HepG2 (cell line): ENCODE data around the gene OPRM1. TPM values are rescaled to one million over a fixed set of nuclear protein-coding genes. Genes with fewer than 3 reads are reported as not detected.

Experiments used
- ATAC-seq: fragments of 200-7000 bp; cut with Tn5 transposase; 3 replicates; pipeline ENCODE4 v1.9.1; 2020; ENCODE audit warnings: mild to moderate bottlenecking, moderate library complexity
- BruUV-seq: library from RNA; stranded (reverse); fragments of 400-500 nt; replicated peaks from 2 replicates; lab custom pipeline; 2021; lab: Mats Ljungman, UMichigan
- CTCF ChIA-PET: fragments of 300-600 bp; formaldehyde crosslinking; extraction: SDS; loops from one replicate; lab custom pipeline; 2021; ENCODE audit warnings: low total read pairs, inconsistent platforms, low intra/inter-chr PET ratio; lab: Yijun Ruan, JAX
- POLR2A ChIA-PET: fragments of 350-600 bp; sonication (Branson Sonifier 250); formaldehyde crosslinking; loops from one replicate; lab custom pipeline; 2020; ENCODE audit warnings: antibody characterized with exemption, inconsistent platforms; lab: Yijun Ruan, JAX
- DNase-seq: peaks from one replicate; pipeline ENCODE4 v3.0.0-alpha.2; 2015; ENCODE audit warnings: low spot score
- FAIRE-seq: peaks from 3 replicates; lab custom pipeline; 2011; peaks lifted over from hg19 to GRCh38; lab: Jason Lieb, UNC
- H2AFZ ChIP-seq: one replicate; pipeline ENCODE4 v1.6.1; 2011; ENCODE audit warnings: low read length, inconsistent platforms
- H3K27ac ChIP-seq: fragments of 300-600 bp; 3 replicates; pipeline ENCODE4 v1.8.0; 2011; ENCODE audit warnings: mixed run types, mild to moderate bottlenecking, mixed read lengths, low read length, inconsistent platforms; ENCODE audit not compliant: insufficient read depth; ENCODE audit errors: extremely low read length
- H3K27me3 ChIP-seq, 2 experiments: fragments of 200-600 bp in 1 of 2; 2 replicates in 1 of 2; 3 replicates in 1 of 2; pipeline versions ENCODE4 v1.6.0 to v1.8.0; 2011; ENCODE audit warnings: low read length in 2 of 2, mild to moderate bottlenecking in 2 of 2, moderate library complexity in 2 of 2, inconsistent platforms in 1 of 2; ENCODE audit not compliant: insufficient read depth in 2 of 2, control insufficient read depth in 1 of 2
- H3K36me3 ChIP-seq, 2 experiments: fragments of 200-600 bp in 1 of 2; replicated peaks in 1 of 2; 2 replicates in 1 of 2; 3 replicates in 1 of 2; pipeline versions ENCODE4 v1.5.1 to v1.8.0; 2011; ENCODE audit warnings: low read length in 2 of 2, inconsistent platforms in 1 of 2; ENCODE audit not compliant: insufficient read depth in 2 of 2, control insufficient read depth in 1 of 2
- H3K4me1 ChIP-seq: 2 replicates; pipeline ENCODE4 v1.5.1; 2012; ENCODE audit warnings: low read length, inconsistent platforms; ENCODE audit not compliant: insufficient read depth
- H3K4me2 ChIP-seq: 2 replicates; pipeline ENCODE4 v1.6.0; 2011; ENCODE audit warnings: low read depth, low read length, inconsistent platforms
- H3K4me3 ChIP-seq, 3 experiments: fragments of 200-600 bp in 1 of 3; sonication (generic), shearing (Covaris generic) in 1 of 3; replicated peaks in 1 of 3; 2 replicates each; pipeline ENCODE4 v1.5.1; 2011 to 2016; ENCODE audit warnings: low read length in 3 of 3, inconsistent platforms in 2 of 3, low read depth in 2 of 3, mild to moderate bottlenecking in 2 of 3, control low read depth in 1 of 3, mixed read lengths in 1 of 3; ENCODE audit not compliant: insufficient read depth in 1 of 3
- H3K79me2 ChIP-seq: one replicate; pipeline ENCODE4 v1.6.1; 2011; ENCODE audit warnings: low read length, inconsistent platforms; ENCODE audit not compliant: insufficient read depth
- H3K9ac ChIP-seq: 2 replicates; pipeline ENCODE4 v1.6.0; 2011; ENCODE audit warnings: mild to moderate bottlenecking, low read depth, low read length, inconsistent platforms; ENCODE audit not compliant: insufficient read depth
- H3K9me3 ChIP-seq: 2 replicates; pipeline ENCODE4 v1.5.1; 2012; ENCODE audit warnings: mild to moderate bottlenecking, low read length
- H4K20me1 ChIP-seq: 2 replicates; pipeline ENCODE4 v1.6.0; 2011; ENCODE audit warnings: inconsistent platforms, mild to moderate bottlenecking, low read length, moderate library complexity; ENCODE audit not compliant: insufficient read depth
- AGO2 ChIP-seq: fragments of 200-400 bp; formaldehyde crosslinking; optimal IDR thresholded peaks from 2 replicates; pipeline ENCODE3; 2017; ENCODE audit warnings: mild to moderate bottlenecking, low read depth, low read length, moderate library complexity
- ATF1 ChIP-seq: IDR thresholded peaks from 2 replicates; pipeline ENCODE4 v1.6.1; 2016; ENCODE audit warnings: mild to moderate bottlenecking, control low read depth
- CENPT ChIP-seq: sonication (generic); formaldehyde crosslinking; IDR thresholded peaks from 2 replicates; pipeline ENCODE4 v1.8.0; 2022; ENCODE audit warnings: low read depth, mild to moderate bottlenecking, moderate library complexity, missing genetic modification reagents
- DZIP1 ChIP-seq: sonication (generic); formaldehyde crosslinking; IDR thresholded peaks from 2 replicates; pipeline ENCODE4 v1.5.0; 2020; ENCODE audit warnings: mild to moderate bottlenecking, missing genetic modification reagents
- HMGXB3 ChIP-seq: sonication (generic); formaldehyde crosslinking; IDR thresholded peaks from 2 replicates; pipeline ENCODE4 v1.4.0; 2020; ENCODE audit warnings: missing genetic modification reagents, borderline replicate concordance
- IKZF5 ChIP-seq: IDR thresholded peaks from 2 replicates; pipeline ENCODE4 v1.6.1; 2018; ENCODE audit warnings: missing genetic modification reagents, mild to moderate bottlenecking, missing compliant biosample characterization
- NCOR1 ChIP-seq: fragments of 200-600 bp; sonication (generic); IDR thresholded peaks from 2 replicates; pipeline ENCODE4 v1.7.0; 2017; ENCODE audit warnings: antibody characterized with exemption, low read length, borderline replicate concordance
- TCF7 ChIP-seq: sonication (generic); IDR thresholded peaks from 2 replicates; pipeline ENCODE4 v1.6.1; 2016; ENCODE audit warnings: antibody characterized with exemption, low read depth
- ZBTB46 ChIP-seq: sonication (generic); formaldehyde crosslinking; IDR thresholded peaks from 2 replicates; pipeline ENCODE4 v1.4.0; 2020; ENCODE audit warnings: mild to moderate bottlenecking, missing genetic modification reagents, borderline replicate concordance
- ZNF501 ChIP-seq: sonication (generic); formaldehyde crosslinking; IDR thresholded peaks from 2 replicates; pipeline ENCODE4 v1.5.1; 2020; ENCODE audit warnings: mild to moderate bottlenecking, moderate library complexity, missing genetic modification reagents
- ZNF543 ChIP-seq: sonication (generic); formaldehyde crosslinking; IDR thresholded peaks from 2 replicates; pipeline ENCODE4 v1.4.0; 2020; ENCODE audit warnings: mild to moderate bottlenecking, missing genetic modification reagents
- ZNF670 ChIP-seq: sonication (generic); formaldehyde crosslinking; IDR thresholded peaks from 2 replicates; pipeline ENCODE4 v1.8.0; 2022; ENCODE audit warnings: mild to moderate bottlenecking, missing genetic modification reagents, borderline replicate concordance
- in situ Hi-C: cut with HindIII; loops from 2 replicates; pipeline ENCODE4 v1.10.0; 2017; ENCODE audit warnings: low pct_unique_long_range_greater_than_20kb; ENCODE audit not compliant: extremely low pct_ligation_motif_present
- intact Hi-C: fragments of 100-400 bp; cut with micrococcal nuclease; formaldehyde crosslinking; loops from one replicate; pipeline ENCODE4 v1.10.0; 2022; ENCODE audit not compliant: unreplicated experiment
- polyA plus RNA-seq, 8 experiments: library from polyadenylated mRNA; depleted of rRNA in 3 of 8; stranded (reverse) in 7 of 8; unstranded in 1 of 8; fragments of >200 nt; fragmentation: Illumina TruSeq in 4 of 8; extraction: Trizol in 4 of 8; gene quantifications; 2 replicates each; pipeline versions ENCODE4 v1.2.1 to v1.2.3, GENCODE V29; 2011 to 2016; ENCODE audit warnings: low read depth in 4 of 8, missing spikeins in 1 of 8, mixed read lengths in 1 of 8; ENCODE audit not compliant: insufficient read depth in 1 of 8
- total RNA-seq, 5 experiments: library from RNA; depleted of rRNA; stranded (reverse); fragments of >200 nt; fragmentation: Illumina TruSeq; extraction: Trizol; gene quantifications; 2 replicates each; pipeline ENCODE4 v1.2.3, GENCODE V29; 2016; ENCODE audit warnings: low read depth in 1 of 5
- TF ChIP-seq, protein P1 (sequence below): IDR thresholded peaks from 2 replicates; pipeline ENCODE4 v1.6.1; 2016; ENCODE audit warnings: mild to moderate bottlenecking, missing biosample characterization, missing genetic modification reagents

OPRM1 gene
- total and polyA plus RNA-seq, 2 of the 13 experiments (the other 11 are each of a cell fraction or from before 2014, with no cell fraction given) = not detected

GRCh38 chr6:154187203-154187602, 148.2 kb downstream of the OPRM1 start (continued):
- TF ChIP-seq NCOR1 = no peak
- no peak for TF ChIP-seq TCF7
- no peak for TF ChIP-seq ZNF501

DNA sequence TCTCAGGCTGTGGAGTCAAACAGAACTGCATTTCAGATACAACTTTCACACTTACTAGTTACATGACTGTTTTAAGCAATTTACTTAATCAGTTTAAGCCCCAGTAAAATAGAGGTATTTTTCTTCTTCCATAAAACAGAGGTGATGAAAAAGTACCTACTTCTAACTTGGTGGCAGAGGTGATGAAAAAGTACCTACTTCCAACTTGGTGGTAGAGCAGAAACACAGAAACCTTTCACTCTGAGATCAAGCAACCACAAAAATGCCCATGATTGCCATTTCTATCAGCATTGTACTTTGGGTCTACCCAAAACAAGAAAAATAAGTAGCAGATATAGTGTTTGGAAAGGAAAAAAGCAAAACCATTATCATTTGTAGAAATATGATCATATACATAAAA, 148.7 kb downstream of the OPRM1 start:
- intact Hi-C loops (no loop called here), in situ Hi-C loops (no loop called here)
- H3K4me3 ChIP-seq = no peak overlapping the region
- ChIA-PET POLR2A (no interaction called here), CTCF (no interaction called here)
- H3K9me3 ChIP-seq = no peaks in the 10 kb centered on the region; the same call in 1 of the 2 replicates
- H4K20me1 ChIP-seq = no peaks in the 10 kb centered on the region
- FAIRE-seq = no peak
- no peaks in the 10 kb centered on the region for H3K79me2 ChIP-seq
- H3K36me3 ChIP-seq = no peaks in the 10 kb centered on the region
- DNase-seq = no peak
- no peak for ATAC-seq
- no peaks in the 10 kb centered on the region; a peak in 1 of 5 replicates for H3K27me3 ChIP-seq
- H3K9ac ChIP-seq = no peak overlapping the region
- H3K4me1 ChIP-seq = no peaks in the 10 kb centered on the region
- H2AFZ ChIP-seq = no peak overlapping the region
- no peak overlapping the region for H3K4me2 ChIP-seq
- no TSS peak for BruUV-seq
- H3K27ac ChIP-seq = no peak overlapping the region
- TF ChIP-seq ZNF670 (CRISPR knock-in tag) (no peak), ATF1 (CRISPR knock-in tag) (no peak), AGO2 (no peak), IKZF5 (CRISPR knock-in tag) (no peak), DZIP1 (CRISPR knock-in tag) (no peak), HMGXB3 (CRISPR knock-in tag) (no peak), ZNF543 (CRISPR knock-in tag) (no peak), ZBTB46 (CRISPR knock-in tag) (no peak), CENPT (CRISPR knock-in tag) (no peak)
- TF ChIP-seq, protein P1, sequence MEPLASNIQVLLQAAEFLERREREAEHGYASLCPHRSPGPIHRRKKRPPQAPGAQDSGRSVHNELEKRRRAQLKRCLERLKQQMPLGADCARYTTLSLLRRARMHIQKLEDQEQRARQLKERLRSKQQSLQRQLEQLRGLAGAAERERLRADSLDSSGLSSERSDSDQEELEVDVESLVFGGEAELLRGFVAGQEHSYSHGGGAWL (CRISPR knock-in tag) = no peak
